Measurements from ENCODE around the gene HOMER1.

The HOMER1 gene

DNA sequence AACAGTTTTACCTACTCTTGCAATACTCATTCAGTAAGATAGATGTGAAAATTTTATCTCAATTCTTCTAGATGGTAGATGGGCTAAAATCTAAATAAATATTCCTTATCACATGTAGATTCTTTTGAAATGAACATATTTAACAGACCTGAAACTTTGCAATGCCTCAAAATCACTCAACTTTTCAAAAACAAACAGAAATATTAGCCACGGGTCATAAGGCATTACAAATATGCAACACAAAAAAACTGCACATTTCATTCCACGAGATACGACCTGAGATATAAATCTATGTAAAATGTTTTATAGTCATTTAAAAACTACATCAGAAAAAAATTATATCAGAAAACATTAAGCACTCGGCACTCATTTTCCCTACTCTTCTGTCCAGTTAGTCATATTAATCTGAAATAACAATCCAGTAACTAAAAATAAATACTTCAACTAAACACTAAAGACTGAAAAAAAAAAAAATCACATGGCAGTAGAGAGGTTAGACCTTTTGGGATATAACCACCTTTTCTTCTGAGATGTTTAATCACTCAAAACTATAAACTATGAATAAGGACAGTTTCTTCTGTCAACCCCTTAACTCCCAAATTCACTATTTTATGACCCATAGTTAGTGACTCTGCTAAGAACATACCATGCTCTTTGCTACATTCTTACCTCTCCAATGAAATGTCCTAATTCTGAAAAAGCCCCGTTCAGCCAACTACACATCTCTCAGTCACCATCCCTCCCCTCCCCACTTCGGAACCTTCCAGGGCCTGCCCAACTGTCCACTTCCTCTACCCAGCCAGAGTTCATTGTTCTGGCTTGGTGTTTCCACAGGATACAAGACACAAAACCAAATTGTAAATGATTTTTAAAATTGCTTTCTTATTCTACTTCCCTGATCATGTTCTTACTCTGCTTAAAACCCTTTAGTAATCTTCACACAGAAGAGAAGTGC is 6.4 kb downstream of the HOMER1 start:
- no peak for DNase-seq (ENCODE audit: low spot score)
- in situ Hi-C loops (cut with MboI; ENCODE audit: low sequenced_read_pairs, unreplicated experiment) = no loop called here
- TF ChIP-seq CTCF (IDR thresholded peaks at IDR 0.05; ENCODE audit: borderline replicate concordance, control extremely low read depth, extremely low read depth, insufficient read depth, missing control alignments) = no peak

- no peak for TF ChIP-seq CTCF (IDR thresholded peaks at IDR 0.05; ENCODE audit: borderline replicate concordance, control extremely low read depth, extremely low read depth, insufficient read depth, missing control alignments)
- DNase-seq (ENCODE audit: low spot score) = no peak
- in situ Hi-C loops (cut with MboI; ENCODE audit: low sequenced_read_pairs, unreplicated experiment) = no loop called here
These were observed 8.8 kb downstream of the HOMER1 start for GRCh38 chr5:79505138-79505537.

DNA sequence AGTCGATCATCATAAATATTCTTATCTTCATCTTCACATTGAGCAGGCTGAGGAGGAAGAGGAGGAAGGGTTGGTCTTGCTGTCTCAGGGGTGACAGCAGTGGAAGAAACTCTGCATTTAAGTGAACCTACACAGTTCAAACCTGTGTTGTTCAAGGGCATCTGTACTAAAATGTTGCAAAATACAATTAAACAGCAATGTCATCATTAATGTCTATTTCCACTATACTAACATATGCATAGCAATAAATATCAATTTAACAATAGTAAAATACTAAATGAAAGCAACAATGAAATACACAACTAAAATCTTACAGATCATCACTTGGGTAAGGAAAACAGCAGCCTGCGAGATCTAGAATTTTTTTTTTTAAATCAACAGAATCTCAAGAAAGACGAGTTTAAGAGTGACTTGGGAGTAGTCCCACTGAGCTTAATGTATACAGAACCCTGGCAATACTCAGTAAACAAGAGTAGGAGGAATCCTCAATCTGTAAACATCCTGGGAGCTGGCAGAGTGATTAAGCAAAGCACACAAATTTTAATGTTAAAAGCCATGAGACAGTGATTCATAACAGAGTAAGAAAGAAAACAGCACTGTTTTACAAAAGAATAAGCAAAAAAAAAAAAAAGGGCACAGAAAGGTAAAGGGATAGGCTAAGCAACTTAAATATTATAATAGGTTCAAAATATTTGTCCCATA is 10.0 kb downstream of the HOMER1 start:
- no peak for TF ChIP-seq CTCF (IDR thresholded peaks at IDR 0.05; ENCODE audit: borderline replicate concordance, control extremely low read depth, extremely low read depth, insufficient read depth, missing control alignments)
- no peak for DNase-seq (ENCODE audit: low spot score)
- in situ Hi-C loops (cut with MboI; ENCODE audit: low sequenced_read_pairs, unreplicated experiment) = no loop called here

- DNase-seq (ENCODE audit: low spot score) = no peak
- in situ Hi-C loops (cut with MboI; ENCODE audit: low sequenced_read_pairs, unreplicated experiment) = no loop called here
- TF ChIP-seq CTCF (IDR thresholded peaks at IDR 0.05; ENCODE audit: borderline replicate concordance, control extremely low read depth, extremely low read depth, insufficient read depth, missing control alignments) = no peak
These were observed 14.2 kb downstream of the HOMER1 start for GRCh38 chr5:79499640-79500273.

- no peak for TF ChIP-seq CTCF (IDR thresholded peaks at IDR 0.05; ENCODE audit: borderline replicate concordance, control extremely low read depth, extremely low read depth, insufficient read depth, missing control alignments)
- no peak for DNase-seq (ENCODE audit: low spot score)
- in situ Hi-C loops (cut with MboI; ENCODE audit: low sequenced_read_pairs, unreplicated experiment) = no loop called here
These were observed 18.6 kb downstream of the HOMER1 start for GRCh38 chr5:79495311-79495710.

DNA sequence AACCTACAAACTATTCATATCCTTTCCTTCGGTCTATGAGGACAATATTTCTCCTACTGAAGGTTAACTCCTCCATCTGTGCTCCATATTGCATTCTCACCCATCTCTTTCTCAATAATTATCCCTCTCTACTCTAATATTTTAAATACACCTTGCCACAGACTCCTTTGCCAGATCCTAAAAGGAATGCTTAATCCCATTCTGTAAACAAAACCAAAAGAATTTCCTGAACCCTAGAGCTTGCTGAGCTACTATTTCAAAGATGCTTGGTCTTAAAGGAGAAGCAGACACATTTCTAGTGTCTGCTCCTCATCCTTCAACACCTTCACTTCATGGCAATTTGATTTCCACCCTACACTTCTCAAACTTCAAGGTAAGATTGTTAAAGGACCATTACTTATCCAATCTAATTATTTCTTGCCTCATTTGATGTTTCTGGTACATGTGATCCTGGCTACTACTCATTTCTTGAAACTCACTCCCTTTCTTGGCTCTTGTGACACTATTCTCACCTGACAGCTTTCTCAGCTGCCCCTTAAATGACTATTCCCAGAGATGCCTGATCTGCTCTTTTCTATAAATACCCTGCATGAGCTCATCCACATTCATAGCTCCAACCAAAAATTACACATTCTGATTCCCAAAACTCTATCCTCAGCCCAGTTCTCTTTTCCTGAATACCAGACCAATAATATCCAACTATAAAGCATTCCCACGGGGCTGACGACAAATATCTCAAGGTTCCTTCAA is 20.2 kb downstream of the HOMER1 start:
- in situ Hi-C loops (cut with MboI; ENCODE audit: low sequenced_read_pairs, unreplicated experiment) = no loop called here
- DNase-seq (ENCODE audit: low spot score) = no peak
- no peak for TF ChIP-seq CTCF (IDR thresholded peaks at IDR 0.05; ENCODE audit: borderline replicate concordance, control extremely low read depth, extremely low read depth, insufficient read depth, missing control alignments)

All from GM13976 (cell line).